OCI-LY3 (cell line): Measurements from ENCODE around the gene REN.

ENCODE experiments used
- H2AFZ ChIP-seq: fragments of 200-600, 300-600 bp; shearing (Covaris generic); 2 replicates; pipeline ENCODE4 v1.6.0; 2014; ENCODE audit warnings: antibody characterized with exemption, low read depth, low read length
- H3K27ac ChIP-seq: fragments of 200-600, 300-600 bp; sonication (generic); 2 replicates; pipeline ENCODE4 v1.5.1; 2014; ENCODE audit warnings: mild to moderate bottlenecking, low read length, moderate library complexity, mixed read lengths
- H3K27me3 ChIP-seq: fragments of 200-600, 300-600 bp; sonication (generic); 2 replicates; pipeline ENCODE4 v1.6.1; 2014; ENCODE audit warnings: low read depth, low read length, mixed read lengths
- H3K36me3 ChIP-seq: fragments of 200-600, 300-600 bp; sonication (generic); replicated peaks from 2 replicates; pipeline ENCODE3; 2014; ENCODE audit warnings: low read depth, low read length, mixed read lengths
- H3K4me1 ChIP-seq: fragments of 300-600, 200-600 bp; sonication (generic); 2 replicates; pipeline ENCODE4 v1.6.1; 2014; ENCODE audit warnings: low read length, mixed read lengths
- H3K4me2 ChIP-seq: fragments of 200-600, 300-600 bp; sonication (generic); 2 replicates; pipeline ENCODE4 v1.6.1; 2014; ENCODE audit warnings: low read length, mixed read lengths
- H3K4me3 ChIP-seq: fragments of 300-600, 200-600 bp; sonication (generic); 2 replicates; pipeline ENCODE4 v1.5.1; 2014; ENCODE audit warnings: antibody characterized with exemption, mild to moderate bottlenecking, low read length, moderate library complexity
- H3K79me2 ChIP-seq: fragments of 300-600, 200-600 bp; shearing (Covaris generic); 2 replicates; pipeline ENCODE4 v1.6.1; 2014; ENCODE audit warnings: mild to moderate bottlenecking, low read length, mixed read lengths
- H3K9ac ChIP-seq: fragments of 300-600, 200-600 bp; shearing (Covaris generic); 2 replicates; pipeline ENCODE4 v1.6.0; 2014; ENCODE audit warnings: mild to moderate bottlenecking, low read length, moderate library complexity
- H3K9me3 ChIP-seq: fragments of 200-600, 300-600 bp; shearing (Covaris generic); 2 replicates; pipeline ENCODE4 v1.6.1; 2014; ENCODE audit warnings: low read length, mixed read lengths; ENCODE audit not compliant: insufficient read depth
- H4K20me1 ChIP-seq: fragments of 200-600, 300-600 bp; sonication (generic); 2 replicates; pipeline ENCODE4 v1.6.1; 2016; ENCODE audit warnings: low read length, mixed read lengths; ENCODE audit not compliant: insufficient read depth
- EZH2phosphoT487 ChIP-seq: fragments of 200-600 bp; shearing (Covaris generic); IDR thresholded peaks from 2 replicates; pipeline ENCODE4 v1.6.1; 2018; ENCODE audit warnings: antibody characterized with exemption, mixed run types, low read depth
- TF ChIP-seq, protein P1 (sequence below): fragments of 200-600, 300-600 bp; sonication (generic); IDR thresholded peaks from 2 replicates; pipeline ENCODE4 v1.5.1; 2014; ENCODE audit warnings: antibody characterized with exemption, low read length, low read depth

REN gene

DNA sequence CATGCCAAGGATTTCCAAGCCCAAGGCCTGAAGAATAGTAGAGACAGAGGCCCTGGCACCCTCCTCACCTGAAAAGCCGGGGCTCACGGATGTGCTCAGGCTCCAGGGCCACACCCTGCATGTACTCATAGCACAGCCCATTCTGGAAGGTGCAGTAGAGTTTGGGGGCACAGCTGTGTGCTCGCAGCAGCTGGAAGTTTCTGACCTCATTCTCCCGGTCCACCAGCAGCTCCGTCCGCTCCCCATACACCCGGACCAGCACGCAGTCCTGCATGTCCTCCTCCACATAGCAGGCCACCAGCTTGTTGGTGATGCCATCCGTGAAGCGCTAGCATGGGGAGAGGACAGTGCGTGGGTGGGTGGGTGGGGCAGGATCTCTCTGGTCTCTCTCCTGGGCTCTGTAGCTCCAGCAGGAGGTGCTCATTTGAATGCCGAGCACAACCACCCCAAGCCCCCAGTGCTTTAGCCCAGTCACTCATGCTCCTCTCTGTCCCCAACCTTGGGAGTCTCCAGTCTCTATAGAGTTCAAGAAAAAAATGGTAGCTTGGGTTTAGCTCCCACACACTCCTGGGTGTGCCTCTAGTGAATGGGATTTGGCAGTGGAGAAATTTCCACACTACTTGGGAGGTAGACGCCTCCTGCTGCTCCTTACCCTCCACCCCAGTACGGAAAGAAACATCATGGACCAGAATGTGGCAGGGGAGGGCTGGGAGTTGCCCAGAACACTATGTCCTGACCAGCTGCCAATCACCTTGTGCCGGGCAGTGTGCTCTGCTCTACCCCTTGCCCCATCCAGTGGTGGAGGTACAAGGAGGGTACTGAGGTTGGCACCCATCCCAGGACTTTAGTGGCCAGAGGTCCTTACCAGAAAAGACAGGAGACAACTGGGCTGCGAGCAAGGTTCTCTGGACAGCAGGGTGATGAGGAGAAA lies 16.2 kb downstream of the REN start:
- H3K4me2 ChIP-seq: no peak overlapping the region
- H3K9ac ChIP-seq: no peak overlapping the region
- TF ChIP-seq, protein P1, sequence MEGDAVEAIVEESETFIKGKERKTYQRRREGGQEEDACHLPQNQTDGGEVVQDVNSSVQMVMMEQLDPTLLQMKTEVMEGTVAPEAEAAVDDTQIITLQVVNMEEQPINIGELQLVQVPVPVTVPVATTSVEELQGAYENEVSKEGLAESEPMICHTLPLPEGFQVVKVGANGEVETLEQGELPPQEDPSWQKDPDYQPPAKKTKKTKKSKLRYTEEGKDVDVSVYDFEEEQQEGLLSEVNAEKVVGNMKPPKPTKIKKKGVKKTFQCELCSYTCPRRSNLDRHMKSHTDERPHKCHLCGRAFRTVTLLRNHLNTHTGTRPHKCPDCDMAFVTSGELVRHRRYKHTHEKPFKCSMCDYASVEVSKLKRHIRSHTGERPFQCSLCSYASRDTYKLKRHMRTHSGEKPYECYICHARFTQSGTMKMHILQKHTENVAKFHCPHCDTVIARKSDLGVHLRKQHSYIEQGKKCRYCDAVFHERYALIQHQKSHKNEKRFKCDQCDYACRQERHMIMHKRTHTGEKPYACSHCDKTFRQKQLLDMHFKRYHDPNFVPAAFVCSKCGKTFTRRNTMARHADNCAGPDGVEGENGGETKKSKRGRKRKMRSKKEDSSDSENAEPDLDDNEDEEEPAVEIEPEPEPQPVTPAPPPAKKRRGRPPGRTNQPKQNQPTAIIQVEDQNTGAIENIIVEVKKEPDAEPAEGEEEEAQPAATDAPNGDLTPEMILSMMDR: no peak
- no peak for TF ChIP-seq EZH2phosphoT487

DNA sequence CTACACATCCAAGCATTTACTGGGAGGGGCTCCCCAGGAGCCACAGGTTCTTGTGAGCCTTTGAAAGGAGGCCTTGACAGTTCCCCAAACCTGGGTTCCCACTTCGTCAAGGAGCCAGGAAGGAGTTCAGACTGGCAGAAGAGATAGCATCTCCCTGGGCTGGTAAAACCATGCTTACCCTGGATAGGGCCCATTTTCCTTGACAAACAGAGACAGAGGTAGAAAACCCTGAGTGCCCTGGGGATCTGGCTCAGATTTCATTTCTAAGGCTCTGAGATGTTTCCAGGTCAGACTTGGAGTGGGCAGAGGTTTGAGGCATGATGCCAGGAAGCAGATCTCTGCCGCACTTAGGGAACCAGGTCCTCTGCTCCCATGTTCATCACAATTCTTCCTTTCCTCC lies 17.0 kb downstream of the REN start:
- Histone ChIP-seq H3K4me1 (no peaks in the 10 kb centered on the region), H3K27me3 (peaks cover 21% of the 10 kb centered on the region), H3K79me2 (no peaks in the 10 kb centered on the region), H2AFZ (no peak overlapping the region), H3K9ac (no peak overlapping the region), H3K4me3 (no peak overlapping the region), H4K20me1 (no peaks in the 10 kb centered on the region), H3K9me3 (no peaks in the 10 kb centered on the region), H3K27ac (no peak overlapping the region), H3K4me2 (no peak overlapping the region), H3K36me3 (no peaks in the 10 kb centered on the region)
- no peak for TF ChIP-seq EZH2phosphoT487
- TF ChIP-seq, protein P1: no peak

More for the DNA sequence above, 16.2 kb downstream of the REN start:
- Histone ChIP-seq H3K36me3 (no peaks in the 10 kb centered on the region), H3K27me3 (peaks cover 15% of the 10 kb centered on the region), H3K9me3 (no peaks in the 10 kb centered on the region), H3K79me2 (no peaks in the 10 kb centered on the region), H4K20me1 (no peaks in the 10 kb centered on the region), H3K4me1 (no peaks in the 10 kb centered on the region), H3K4me3 (no peak overlapping the region), H3K27ac (no peak overlapping the region), H2AFZ (no peak overlapping the region)

DNA sequence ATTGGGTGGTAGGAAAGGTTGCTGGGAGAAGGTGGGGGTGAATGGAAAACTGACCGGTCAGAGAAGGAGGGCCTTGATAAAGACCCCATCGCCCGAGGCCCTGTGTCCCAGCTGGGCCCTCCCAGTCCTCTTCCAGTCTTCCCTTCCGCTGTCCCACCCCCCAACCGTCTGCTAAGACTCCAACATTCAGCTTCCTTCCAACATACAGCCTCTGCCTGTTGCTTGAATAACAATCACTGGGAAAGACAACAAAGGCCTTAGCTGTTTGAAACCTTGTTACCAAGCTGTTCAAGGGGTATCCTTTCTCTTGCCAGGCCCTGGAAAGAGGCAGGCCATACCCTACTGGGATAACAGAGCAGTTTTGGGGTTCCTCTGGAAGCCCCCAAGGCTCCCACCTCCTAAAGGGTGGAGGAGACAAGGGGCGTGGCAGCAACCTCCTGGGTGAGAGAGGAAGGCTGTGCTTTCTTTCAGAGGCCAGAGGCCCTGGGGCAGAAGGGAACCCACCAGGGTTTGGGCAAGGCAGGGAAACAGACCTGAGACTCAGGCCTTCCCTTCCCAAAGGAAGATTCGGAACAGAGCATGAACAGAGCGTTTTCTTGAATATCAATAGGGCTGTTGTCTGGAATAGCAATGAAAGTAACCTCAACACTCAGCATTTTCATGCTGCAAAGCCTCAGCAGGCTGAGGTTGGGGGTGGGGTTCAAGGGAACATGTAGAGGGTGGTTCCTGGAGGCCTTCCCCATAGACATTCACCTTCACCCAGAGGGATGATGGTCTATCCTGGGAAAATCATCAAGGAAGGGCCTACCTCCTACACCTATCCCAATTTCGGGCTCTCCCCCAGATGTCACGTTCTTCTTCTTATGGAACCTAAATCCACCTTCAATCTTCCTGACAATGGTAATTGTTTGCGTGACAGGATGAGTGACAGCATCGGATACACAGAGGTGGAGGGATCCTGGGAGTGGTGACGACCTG lies 18.4 kb downstream of the REN start:
- no peak overlapping the region for H2AFZ ChIP-seq
- H3K9ac ChIP-seq: no peak overlapping the region
- H3K4me3 ChIP-seq: no peak overlapping the region
- no peaks in the 10 kb centered on the region for H3K36me3 ChIP-seq
- H3K27me3 ChIP-seq: peaks cover 24% of the 10 kb centered on the region
- no peak overlapping the region for H3K27ac ChIP-seq
- no peaks in the 10 kb centered on the region for H3K4me1 ChIP-seq
- H4K20me1 ChIP-seq: no peaks in the 10 kb centered on the region
- H3K9me3 ChIP-seq: no peaks in the 10 kb centered on the region
- no peaks in the 10 kb centered on the region for H3K79me2 ChIP-seq
- TF ChIP-seq, protein P1: no peak
- no peak for TF ChIP-seq EZH2phosphoT487
- no peak overlapping the region for H3K4me2 ChIP-seq

DNA sequence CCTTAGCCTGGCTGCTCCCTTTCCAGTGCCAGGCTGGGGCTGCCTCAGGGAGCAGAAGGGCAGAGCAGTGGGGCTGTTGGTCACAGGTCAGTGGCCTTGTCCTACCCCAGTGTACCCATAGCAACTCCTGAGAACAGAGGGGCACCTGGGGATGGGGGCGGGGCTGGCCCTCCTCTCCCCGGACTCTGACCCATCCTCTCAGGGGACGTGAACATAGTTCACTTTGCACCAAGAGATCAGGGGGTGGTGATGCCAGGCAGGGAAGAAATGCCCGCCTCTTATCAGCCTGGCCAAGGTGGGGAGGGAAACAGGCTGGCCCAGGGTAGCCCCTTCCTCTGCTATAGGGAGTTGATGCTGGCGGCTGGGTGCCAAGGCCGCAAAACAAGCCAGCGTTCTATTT lies 19.2 kb downstream of the REN start:
- Histone ChIP-seq H2AFZ (no peak overlapping the region), H3K9ac (no peak overlapping the region), H3K27me3 (peaks cover 31% of the 10 kb centered on the region), H3K27ac (no peak overlapping the region), H3K36me3 (no peaks in the 10 kb centered on the region), H3K9me3 (no peaks in the 10 kb centered on the region), H4K20me1 (no peaks in the 10 kb centered on the region), H3K4me1 (no peaks in the 10 kb centered on the region), H3K79me2 (no peaks in the 10 kb centered on the region), H3K4me2 (no peak overlapping the region), H3K4me3 (no peak overlapping the region)
- TF ChIP-seq, protein P1: no peak
- TF ChIP-seq EZH2phosphoT487: no peak
